RPMI7951 (cell line): Measurements from ENCODE around the gene CYFIP1. TPM values are rescaled to one million over a fixed set of nuclear protein-coding genes. Genes with fewer than 3 reads are reported as not detected.

ENCODE experiments used
- DNase-seq: peaks from one replicate; pipeline ENCODE4 v3.0.0-alpha.2; 2012; ENCODE audit warnings: low read depth
- total RNA-seq: library from RNA; depleted of rRNA; stranded (reverse); fragments of >200 nt; shearing (Covaris generic); gene quantifications from 2 replicates; pipeline ENCODE4 v1.2.3, GENCODE V29; 2014

CYFIP1 gene
- total RNA-seq, 1 experiment from 2014 or later = 89.6 TPM

- no peak for DNase-seq
Measured at GRCh38 chr15:22950256-22950990, 29.7 kb downstream of the CYFIP1 start.

- no peak for DNase-seq
Measured at GRCh38 chr15:22949074-22949547, 31.1 kb downstream of the CYFIP1 start.

GRCh38 chr15:22948056-22948455 is 32.1 kb downstream of the CYFIP1 start:
- DNase-seq = no peak

GRCh38 chr15:22947101-22948000 is 32.8 kb downstream of the CYFIP1 start:
- no peak for DNase-seq

- no peak for DNase-seq
Measured at GRCh38 chr15:22945071-22945470, 35.1 kb downstream of the CYFIP1 start.

- no peak for DNase-seq
Measured at GRCh38 chr15:22944651-22945050, 35.5 kb downstream of the CYFIP1 start.

GRCh38 chr15:22942877-22943276 is 37.3 kb downstream of the CYFIP1 start:
- DNase-seq = no peak

GRCh38 chr15:22942306-22942855 is 37.8 kb downstream of the CYFIP1 start:
- no peak for DNase-seq

GRCh38 chr15:22941179-22941578 is 39.0 kb downstream of the CYFIP1 start:
- no peak for DNase-seq

GRCh38 chr15:22939652-22940061 is 40.5 kb downstream of the CYFIP1 start:
- DNase-seq = no peak

- DNase-seq = no peak
Measured at GRCh38 chr15:22939051-22939450, 41.1 kb downstream of the CYFIP1 start.

- DNase-seq = no peak
Measured at GRCh38 chr15:22936577-22937472, 43.3 kb downstream of the CYFIP1 start.

GRCh38 chr15:22933641-22934061 is 46.5 kb downstream of the CYFIP1 start:
- DNase-seq = no peak

GRCh38 chr15:22931784-22932536 is 48.2 kb downstream of the CYFIP1 start:
- DNase-seq = no peak

GRCh38 chr15:22930782-22931484 is 49.2 kb downstream of the CYFIP1 start:
- no peak for DNase-seq

- DNase-seq = no peak
Measured at GRCh38 chr15:22927761-22928160, 52.4 kb downstream of the CYFIP1 start.

GRCh38 chr15:22925875-22926274 is 54.3 kb downstream of the CYFIP1 start:
- DNase-seq = no peak

GRCh38 chr15:22922003-22922402 is 58.2 kb downstream of the CYFIP1 start:
- DNase-seq = no peak

- no peak for DNase-seq
Measured at GRCh38 chr15:22919171-22919570, 61.0 kb downstream of the CYFIP1 start.

GRCh38 chr15:22918596-22919140 is 61.5 kb downstream of the CYFIP1 start:
- DNase-seq = no peak
